K562 (cell line): ENCODE data around the gene ATXN1. TPM values are rescaled to one million over a fixed set of nuclear protein-coding genes. Genes with fewer than 3 reads are reported as not detected.

Experiments
- CBX3 ChIP-seq, 2 experiments: IDR thresholded peaks; 1 replicate in 1 of 2; 2 replicates in 1 of 2; pipeline ENCODE4 v1.6.1; 2012; ENCODE audit warnings: inconsistent platforms in 2 of 2, low read length in 2 of 2, borderline replicate concordance in 1 of 2, control low read depth in 1 of 2
- CEBPB ChIP-seq: fragments of 450-650 bp; IDR thresholded peaks from 2 replicates; pipeline ENCODE4 v1.6.1; 2016; ENCODE audit warnings: missing genetic modification characterization, missing compliant biosample characterization
- CLOCK ChIP-seq: fragments of 250-450 bp; sonication (Bioruptor Pico); IDR thresholded peaks from 2 replicates; pipeline ENCODE4 v1.4.0; 2020; ENCODE audit warnings: mild to moderate bottlenecking, moderate library complexity, borderline replicate concordance
- ELF2 ChIP-seq: fragments of 250-450 bp; sonication (Bioruptor Pico); IDR thresholded peaks from 2 replicates; pipeline ENCODE4 v1.5.0; 2021; ENCODE audit warnings: mild to moderate bottlenecking
- FOXK2 ChIP-seq, 2 experiments: fragments of 450-650 bp; IDR thresholded peaks in 1 of 2; conservative IDR thresholded peaks in 1 of 2; 2 replicates each; pipeline ENCODE4 v1.6.1; 2016; ENCODE audit warnings: low read depth in 2 of 2, mild to moderate bottlenecking in 1 of 2
- GATAD2B ChIP-seq: fragments of 450-650 bp; IDR thresholded peaks from 2 replicates; pipeline ENCODE4 v1.6.1; 2017; ENCODE audit warnings: mild to moderate bottlenecking, borderline replicate concordance
- HOXB6 ChIP-seq: fragments of 250-450 bp; sonication (Bioruptor Pico); IDR thresholded peaks from 2 replicates; pipeline ENCODE4 v1.5.1; 2022; ENCODE audit warnings: mild to moderate bottlenecking, borderline replicate concordance
- IFI16 ChIP-seq: fragments of 250-450 bp; sonication (Bioruptor Pico); IDR thresholded peaks from 2 replicates; pipeline ENCODE4 v2.1.2; 2022; ENCODE audit warnings: mild to moderate bottlenecking, inconsistent platforms
- IRF9 ChIP-seq: fragments of 450-650 bp; IDR thresholded peaks from 2 replicates; pipeline ENCODE4 v1.6.1; 2016; ENCODE audit warnings: missing biosample characterization, missing genetic modification characterization
- KAT8 ChIP-seq: fragments of 450-650 bp; IDR thresholded peaks from 2 replicates; pipeline ENCODE4 v1.6.1; 2016; ENCODE audit warnings: low read depth, mild to moderate bottlenecking
- LARP7 ChIP-seq: fragments of 450-650 bp; IDR thresholded peaks from 2 replicates; pipeline ENCODE4 v1.6.1; 2016
- LEF1 ChIP-seq: fragments of 450-650 bp; IDR thresholded peaks from 2 replicates; pipeline ENCODE4 v1.6.1; 2016; ENCODE audit warnings: mild to moderate bottlenecking
- MAX ChIP-seq: sonication (generic); formaldehyde crosslinking; IDR thresholded peaks from 2 replicates; pipeline ENCODE4 v1.9.0; 2022; ENCODE audit warnings: mild to moderate bottlenecking, missing genetic modification reagents
- MEIS2 ChIP-seq: fragments of 450-650 bp; IDR thresholded peaks from 2 replicates; pipeline ENCODE4 v1.6.1; 2014; ENCODE audit warnings: mild to moderate bottlenecking; ENCODE audit not compliant: partially characterized antibody
- MXI1 ChIP-seq: IDR thresholded peaks from 2 replicates; pipeline ENCODE4 v1.6.1; 2011; ENCODE audit warnings: low read depth, mild to moderate bottlenecking, improper control_type of control experiment, low read length
- RUNX1 ChIP-seq: sonication (generic); IDR thresholded peaks from 2 replicates; pipeline ENCODE4 v1.6.1; 2016; ENCODE audit warnings: antibody characterized with exemption, low read depth
- SMARCB1 ChIP-seq: IDR thresholded peaks from 2 replicates; pipeline ENCODE4 v1.6.1; 2011; ENCODE audit warnings: improper control_type of control experiment, low read depth; ENCODE audit not compliant: insufficient read length
- TEAD4 ChIP-seq, 2 experiments: sonication (generic) in 1 of 2; formaldehyde crosslinking in 1 of 2; IDR thresholded peaks; 2 replicates each; pipeline versions ENCODE4 v1.6.1 to v1.8.0; 2012 to 2022; ENCODE audit warnings: borderline replicate concordance in 1 of 2, inconsistent platforms in 1 of 2, low read length in 1 of 2, mild to moderate bottlenecking in 1 of 2, missing genetic modification reagents in 1 of 2
- THRAP3 ChIP-seq: fragments of 450-650 bp; IDR thresholded peaks from 2 replicates; pipeline ENCODE4 v1.6.1; 2016; ENCODE audit warnings: mild to moderate bottlenecking, inconsistent platforms, borderline replicate concordance
- ZMIZ1 ChIP-seq, 2 experiments: fragments of 150-350 bp in 1 of 2; IDR thresholded peaks; 2 replicates each; pipeline ENCODE4 v1.6.1; 2012 to 2016; ENCODE audit warnings: low read depth in 2 of 2, low read length in 2 of 2, mild to moderate bottlenecking in 1 of 2, moderate library complexity in 1 of 2
- ZNF224 ChIP-seq: sonication (generic); formaldehyde crosslinking; IDR thresholded peaks from 2 replicates; pipeline ENCODE4 v1.8.0; 2022; ENCODE audit warnings: mild to moderate bottlenecking, missing genetic modification reagents
- ZNF263 ChIP-seq: sonication (generic); formaldehyde crosslinking; IDR thresholded peaks from 2 replicates; pipeline ENCODE4 v1.8.0; 2022; ENCODE audit warnings: mild to moderate bottlenecking, missing genetic modification reagents, borderline replicate concordance
- ZNF3 ChIP-seq: fragments of 250-450 bp; sonication (Bioruptor Pico); IDR thresholded peaks from 2 replicates; pipeline ENCODE4 v1.5.0; 2021; ENCODE audit warnings: mild to moderate bottlenecking, moderate library complexity
- polyA plus RNA-seq, 8 experiments: library from polyadenylated mRNA; depleted of rRNA in 4 of 8; stranded (reverse) in 5 of 8; unstranded in 3 of 8; fragments of >200 nt; fragmentation: Nextera tagmentation in 2 of 8; fragmentation: Illumina TruSeq in 1 of 8; extraction: Ambion mirVana in 2 of 8; extraction: Trizol in 1 of 8; gene quantifications; 2 replicates each; pipeline versions ENCODE4 v1.2.1 to v1.2.3, GENCODE V29; 2011 to 2014; ENCODE audit warnings: inconsistent platforms in 1 of 8, missing spikeins in 1 of 8
- total RNA-seq, 7 experiments: library from RNA; depleted of rRNA in 6 of 7; stranded (reverse); fragments of >200 nt in 6 of 7; fragmentation: Illumina TruSeq in 2 of 7; extraction: Trizol in 2 of 7; gene quantifications; 2 replicates each; pipeline versions ENCODE4 v1.2.1 to v1.2.3, GENCODE V29; 2011 to 2021; ENCODE audit warnings: low replicate concordance in 1 of 7

The ATXN1 gene
- total and polyA plus RNA-seq, 9 of the 15 experiments (the other 6 are each of a cell fraction or from before 2014, with no cell fraction given) = under 0.01 to 1.2 (median 0.58) TPM

GRCh38 chr6:16434885-16435284, 326.4 kb downstream of the ATXN1 start (continued):
- TF ChIP-seq MAX (CRISPR knock-in tag) (no peak), SMARCB1 (no peak), ELF2 (CRISPR knock-in tag) (no peak), THRAP3 (no peak), CLOCK (CRISPR knock-in tag) (no peak), TEAD4 (IDR thresholded peaks at IDR 0.05; ENCODE audit: low read length) (no peak), TEAD4 (CRISPR knock-in tag; IDR thresholded peaks at IDR 0.05; ENCODE audit: borderline replicate concordance) (no peak), GATAD2B (no peak), LEF1 (no peak), IFI16 (no peak), LARP7 (no peak), MXI1 (no peak), IRF9 (tag) (0 out of 2 replicates have a peak, but pooled peaks have one; percentile 8), HOXB6 (CRISPR knock-in tag) (no peak), CBX3 (IDR thresholded peaks at IDR 0.05; ENCODE audit: borderline replicate concordance in 1 of 2, low read length in 2 of 2) (no peak), ZNF224 (no peak), ZNF3 (CRISPR knock-in tag) (no peak), ZNF263 (CRISPR knock-in tag) (no peak), ZMIZ1 (IDR thresholded peaks at IDR 0.05; ENCODE audit: low read depth in 2 of 2, low read length in 2 of 2) (no peak), CEBPB (tag) (0 out of 2 replicates have a peak, but pooled peaks have one; percentile 24), RUNX1 (no peak), FOXK2 (conservative IDR thresholded peaks at IDR 0.05 in 1 of 2, IDR thresholded peaks at IDR 0.05 in 1 of 2; ENCODE audit: low read depth in 2 of 2) (no peak), MEIS2 (no peak), KAT8 (no peak)
